HepG2 (cell line): ENCODE results near the gene ZSWIM6. TPM values are rescaled to one million over a fixed set of nuclear protein-coding genes. Genes with fewer than 3 reads are reported as not detected.

Source experiments
- CBX5 ChIP-seq: sonication (generic); formaldehyde crosslinking; IDR thresholded peaks from 2 replicates; pipeline ENCODE4 v1.4.0; 2020; ENCODE audit warnings: missing genetic modification reagents, borderline replicate concordance
- FOXJ3 ChIP-seq: sonication (generic); formaldehyde crosslinking; IDR thresholded peaks from 2 replicates; pipeline ENCODE4 v1.4.0; 2020; ENCODE audit warnings: missing genetic modification reagents, mild to moderate bottlenecking, borderline replicate concordance
- MTA1 ChIP-seq: sonication (generic); formaldehyde crosslinking; IDR thresholded peaks from 2 replicates; pipeline ENCODE4 v1.4.0; 2020; ENCODE audit warnings: missing genetic modification reagents, mild to moderate bottlenecking, borderline replicate concordance
- PAWR ChIP-seq: sonication (generic); formaldehyde crosslinking; IDR thresholded peaks from 2 replicates; pipeline ENCODE4 v1.4.0; 2020; ENCODE audit warnings: missing genetic modification reagents, mild to moderate bottlenecking, borderline replicate concordance
- PHF8 ChIP-seq: sonication (generic); formaldehyde crosslinking; IDR thresholded peaks from 2 replicates; pipeline ENCODE4 v1.5.0; 2020; ENCODE audit warnings: missing genetic modification reagents
- RAD51 ChIP-seq: fragments of 450-650 bp; IDR thresholded peaks from 2 replicates; pipeline ENCODE4 v1.6.1; 2016; ENCODE audit warnings: borderline replicate concordance
- RARA ChIP-seq: IDR thresholded peaks from 2 replicates; pipeline ENCODE4 v1.6.1; 2016; ENCODE audit warnings: missing genetic modification reagents, missing compliant biosample characterization
- TP53 ChIP-seq: sonication (generic); formaldehyde crosslinking; conservative IDR thresholded peaks from 2 replicates; pipeline ENCODE4 v1.4.0; 2020; ENCODE audit warnings: missing genetic modification reagents
- ZBTB3 ChIP-seq: sonication (generic); formaldehyde crosslinking; IDR thresholded peaks from 2 replicates; pipeline ENCODE4 v1.4.0; 2020; ENCODE audit warnings: low read depth, mild to moderate bottlenecking, moderate library complexity, missing genetic modification reagents, borderline replicate concordance
- ZFP37 ChIP-seq: sonication (generic); formaldehyde crosslinking; IDR thresholded peaks from 2 replicates; pipeline ENCODE4 v1.4.0; 2020; ENCODE audit warnings: missing genetic modification reagents, borderline replicate concordance
- ZHX1 ChIP-seq: sonication (generic); formaldehyde crosslinking; IDR thresholded peaks from 2 replicates; pipeline ENCODE4 v1.8.1; 2022; ENCODE audit warnings: low read depth, mild to moderate bottlenecking, missing genetic modification reagents
- ZHX2 ChIP-seq, 2 experiments: sonication (generic) in 1 of 2; formaldehyde crosslinking in 1 of 2; IDR thresholded peaks; 2 replicates each; pipeline versions ENCODE4 v1.6.1 to v1.9.0; 2014 to 2022; ENCODE audit warnings: antibody characterized with exemption in 1 of 2, borderline replicate concordance in 1 of 2, inconsistent platforms in 1 of 2, low read depth in 1 of 2, missing genetic modification reagents in 1 of 2
- ZNF552 ChIP-seq: sonication (generic); formaldehyde crosslinking; IDR thresholded peaks from 2 replicates; pipeline ENCODE4 v1.9.0; 2022; ENCODE audit warnings: missing genetic modification reagents, mild to moderate bottlenecking, borderline replicate concordance
- ZNF710 ChIP-seq: sonication (generic); formaldehyde crosslinking; IDR thresholded peaks from 2 replicates; pipeline ENCODE4 v1.5.0; 2020; ENCODE audit warnings: mild to moderate bottlenecking, missing genetic modification reagents, borderline replicate concordance
- ZNF747 ChIP-seq: sonication (generic); formaldehyde crosslinking; IDR thresholded peaks from 2 replicates; pipeline ENCODE4 v1.8.1; 2023; ENCODE audit warnings: missing genetic modification reagents, mild to moderate bottlenecking, borderline replicate concordance
- polyA plus RNA-seq, 8 experiments: library from polyadenylated mRNA; depleted of rRNA in 3 of 8; stranded (reverse) in 7 of 8; unstranded in 1 of 8; fragments of >200 nt; fragmentation: Illumina TruSeq in 4 of 8; extraction: Trizol in 4 of 8; gene quantifications; 2 replicates each; pipeline versions ENCODE4 v1.2.1 to v1.2.3, GENCODE V29; 2011 to 2016; ENCODE audit warnings: low read depth in 4 of 8, missing spikeins in 1 of 8, mixed read lengths in 1 of 8; ENCODE audit not compliant: insufficient read depth in 1 of 8
- total RNA-seq, 5 experiments: library from RNA; depleted of rRNA; stranded (reverse); fragments of >200 nt; fragmentation: Illumina TruSeq; extraction: Trizol; gene quantifications; 2 replicates each; pipeline ENCODE4 v1.2.3, GENCODE V29; 2016; ENCODE audit warnings: low read depth in 1 of 5

Gene ZSWIM6
- total and polyA plus RNA-seq, 2 of the 13 experiments (the other 11 are each of a cell fraction or from before 2014, with no cell fraction given), result 0.82 to 1.9 TPM

GRCh38 chr5:61301341-61302199, 30.5 kb upstream of the ZSWIM6 start (continued):
- no peak; the same call in 1 of the 2 replicates for TF ChIP-seq ZHX2 (IDR thresholded peaks at IDR 0.05; ENCODE audit: low read depth)
- no peak for TF ChIP-seq ZHX2 (CRISPR knock-in tag; IDR thresholded peaks at IDR 0.05; ENCODE audit: borderline replicate concordance)
- no peak for TF ChIP-seq ZHX1 (CRISPR knock-in tag)
- peak; percentile 70; the same call in 1 of the 2 replicates for TF ChIP-seq RARA (CRISPR knock-in tag)
- TF ChIP-seq FOXJ3, result no peak; the same call in 1 of the 2 replicates
- TF ChIP-seq ZBTB3 (CRISPR knock-in tag), result no peak
- TF ChIP-seq ZFP37, result no peak
- TF ChIP-seq RAD51, result no peak
- TF ChIP-seq PHF8 (CRISPR knock-in tag), result no peak
- peak; percentile 50; the same call in 1 of the 2 replicates for TF ChIP-seq MTA1 (CRISPR knock-in tag)
- TF ChIP-seq PAWR (CRISPR knock-in tag), result no peak
- peak; percentile 95 for TF ChIP-seq TP53 (CRISPR knock-in tag)
- TF ChIP-seq ZNF747, result no peak
- TF ChIP-seq ZNF552 (CRISPR knock-in tag), result no peak
- TF ChIP-seq ZNF710 (CRISPR knock-in tag), result peak; percentile 56; the same call in 1 of the 2 replicates
- peak; percentile 82; the same call in 1 of the 2 replicates for TF ChIP-seq CBX5
